HG03039 (cell line): ENCODE data around the gene TPGS1.

Experiments
- ATAC-seq: cut with Tn5 transposase; IDR thresholded peaks from one replicate; pipeline ENCODE4 v1.9.1; 2021; ENCODE audit warnings: mild to moderate bottlenecking, moderate library complexity; ENCODE audit not compliant: unreplicated experiment

The TPGS1 gene, protein sequence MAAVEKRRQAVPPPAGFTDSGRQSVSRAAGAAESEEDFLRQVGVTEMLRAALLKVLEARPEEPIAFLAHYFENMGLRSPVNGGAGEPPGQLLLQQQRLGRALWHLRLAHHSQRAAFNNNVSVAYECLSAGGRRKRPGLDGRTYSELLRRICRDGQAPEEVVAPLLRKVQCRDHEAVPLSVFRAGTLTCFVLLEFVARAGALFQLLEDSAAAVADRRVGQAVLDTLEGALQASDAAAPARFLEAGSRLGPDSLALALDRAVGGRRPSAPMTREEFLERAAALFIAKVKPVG

DNA sequence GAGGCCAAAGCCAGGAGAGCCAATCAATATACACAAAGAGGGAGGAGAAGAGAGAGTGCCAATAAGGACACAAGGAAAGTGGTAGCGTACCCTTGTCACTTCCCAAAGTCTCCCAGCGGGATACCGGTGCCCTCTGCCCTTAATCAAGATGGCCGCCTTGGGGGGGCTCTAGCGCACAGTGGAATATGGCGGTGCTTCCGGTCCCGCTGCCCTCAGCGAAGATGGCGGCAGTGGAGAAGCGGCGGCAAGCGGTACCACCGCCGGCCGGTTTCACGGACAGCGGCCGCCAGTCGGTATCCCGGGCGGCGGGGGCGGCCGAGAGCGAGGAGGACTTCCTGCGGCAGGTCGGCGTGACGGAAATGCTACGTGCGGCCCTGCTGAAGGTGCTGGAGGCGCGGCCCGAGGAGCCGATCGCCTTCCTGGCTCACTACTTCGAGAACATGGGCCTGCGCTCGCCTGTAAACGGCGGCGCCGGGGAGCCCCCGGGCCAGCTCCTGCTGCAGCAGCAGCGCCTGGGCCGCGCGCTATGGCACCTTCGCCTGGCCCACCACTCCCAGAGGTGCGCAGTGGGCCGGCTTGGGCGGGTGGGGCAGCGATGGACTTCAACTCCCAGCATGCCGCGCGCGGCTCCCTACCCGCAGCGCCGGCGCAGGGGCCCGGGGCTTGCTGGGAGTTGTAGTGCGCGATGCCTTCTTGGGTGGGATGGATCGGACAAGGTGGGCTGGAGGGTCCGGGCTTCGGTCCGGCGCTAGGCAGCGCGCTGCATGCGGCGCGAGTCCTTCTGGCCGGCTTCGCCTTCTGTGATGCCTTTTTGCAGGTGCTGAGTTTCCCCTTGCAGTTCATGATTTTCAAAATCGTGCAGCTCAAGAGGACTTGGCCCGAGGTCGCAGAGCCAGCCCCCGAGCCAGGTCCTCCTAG, at the start of gene TPGS1:
Gene TPGS1 (plus strand): TSS at position 212 of the 918 bp plus-strand sequence. CDS start 10 bp downstream, at position 222.
- peak; percentile 45 for ATAC-seq

DNA sequence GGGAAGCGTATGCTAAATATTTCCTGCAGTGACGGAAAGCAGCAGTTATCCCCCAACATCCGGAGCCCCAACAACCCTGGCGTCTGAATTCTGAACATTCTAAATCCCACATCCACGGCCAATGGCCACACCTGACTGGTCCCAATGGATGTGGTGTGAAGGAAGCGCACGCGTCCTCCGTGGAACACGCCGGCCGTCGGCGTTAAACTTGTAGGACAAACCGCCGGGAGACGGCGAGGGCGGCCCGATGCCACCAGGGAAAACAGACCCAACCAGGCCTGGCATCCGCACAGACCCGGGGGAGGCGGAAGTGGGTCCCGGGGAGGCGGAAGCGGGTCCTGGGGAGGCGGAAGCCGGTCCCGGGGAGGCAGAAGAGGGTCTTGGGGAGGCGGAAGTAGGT, 49.7 kb upstream of the TPGS1 start:
- no peak for ATAC-seq

DNA sequence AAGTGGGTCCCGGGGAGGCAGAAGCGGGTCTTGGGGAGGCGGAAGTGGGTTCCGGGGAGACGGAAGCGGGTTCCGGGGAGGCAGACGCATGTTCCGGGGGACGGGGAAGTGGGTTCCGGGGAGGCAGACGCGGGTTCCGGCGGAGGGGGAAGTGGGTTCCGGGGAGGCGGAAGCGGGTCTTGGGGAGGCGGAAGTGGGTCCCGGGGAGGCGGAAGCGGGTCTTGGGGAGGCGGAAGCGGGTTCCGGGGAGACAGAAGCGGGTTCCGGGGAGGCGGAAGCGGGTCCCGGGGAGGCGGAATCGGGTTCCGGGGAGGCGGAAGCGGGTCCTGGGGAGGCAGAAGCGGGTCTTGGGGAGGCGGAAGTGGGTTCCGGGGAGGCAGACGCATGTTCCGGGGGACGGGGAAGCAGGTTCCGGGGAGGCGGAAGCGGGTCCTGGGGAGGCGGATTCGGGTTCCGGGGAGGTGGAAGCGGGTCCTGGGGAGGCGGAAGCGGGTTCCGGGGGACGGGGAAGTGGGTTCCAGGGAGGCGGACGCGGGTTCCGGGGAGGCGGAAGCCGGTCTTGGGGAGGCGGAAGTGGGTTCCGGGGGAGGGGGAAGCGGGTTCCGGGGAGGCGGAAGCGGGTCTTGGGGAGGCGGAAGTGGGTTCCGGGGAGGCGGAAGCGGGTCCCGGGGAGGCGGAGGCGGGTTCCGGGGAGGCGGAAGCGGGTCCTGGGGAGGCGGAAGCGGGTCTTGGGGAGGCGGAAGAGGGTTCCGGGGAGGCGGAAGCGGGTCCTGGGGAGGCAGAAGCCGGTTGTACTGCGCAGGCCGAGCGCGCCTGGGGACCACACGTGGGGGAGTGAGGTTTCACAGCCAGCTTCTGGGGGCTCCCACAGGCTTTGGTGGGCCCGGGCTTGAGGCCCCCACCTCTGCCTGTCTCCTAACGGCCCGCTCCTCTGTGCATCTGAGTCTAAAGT, 48.9 kb upstream of the TPGS1 start:
- ATAC-seq = no peak

DNA sequence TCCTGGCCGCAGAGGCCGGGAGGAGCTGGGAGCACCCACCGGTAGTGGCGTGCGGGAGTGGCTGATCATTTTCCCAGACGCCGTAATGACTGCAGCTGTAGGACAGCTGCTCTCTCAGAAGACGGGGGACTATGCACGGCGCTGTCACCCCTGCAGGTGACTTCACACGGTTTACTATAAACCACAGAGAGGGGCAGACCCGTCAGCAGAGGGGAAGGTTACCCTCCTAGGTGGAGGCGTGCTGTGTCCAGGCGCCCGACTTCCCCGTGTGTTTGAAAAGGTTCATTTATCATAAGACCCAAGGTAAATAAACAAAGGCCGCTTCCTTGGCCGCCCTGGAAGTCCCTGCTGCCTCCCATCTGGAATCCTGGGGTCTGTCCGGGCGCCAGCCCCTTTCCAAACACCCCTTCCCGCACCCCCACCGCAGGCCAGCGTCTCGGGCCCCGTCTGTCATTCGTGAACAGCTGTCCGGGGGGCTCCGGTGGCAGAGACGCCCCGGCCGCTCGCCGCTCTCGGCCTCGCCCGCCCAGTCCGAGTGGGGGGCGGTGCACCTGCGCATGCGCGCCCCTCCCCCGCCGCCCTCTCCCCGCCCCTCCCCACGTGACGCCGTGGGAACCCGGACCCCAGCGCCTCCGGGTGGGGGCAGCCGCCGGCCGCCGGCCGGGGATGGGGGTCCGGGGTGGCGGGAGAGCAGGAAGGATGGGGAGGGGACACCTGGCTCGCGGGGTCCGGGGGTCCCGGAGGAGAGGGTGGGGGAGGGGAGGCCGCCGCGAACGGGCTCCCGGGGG, 47.4 kb upstream of the TPGS1 start:
- no peak for ATAC-seq

DNA sequence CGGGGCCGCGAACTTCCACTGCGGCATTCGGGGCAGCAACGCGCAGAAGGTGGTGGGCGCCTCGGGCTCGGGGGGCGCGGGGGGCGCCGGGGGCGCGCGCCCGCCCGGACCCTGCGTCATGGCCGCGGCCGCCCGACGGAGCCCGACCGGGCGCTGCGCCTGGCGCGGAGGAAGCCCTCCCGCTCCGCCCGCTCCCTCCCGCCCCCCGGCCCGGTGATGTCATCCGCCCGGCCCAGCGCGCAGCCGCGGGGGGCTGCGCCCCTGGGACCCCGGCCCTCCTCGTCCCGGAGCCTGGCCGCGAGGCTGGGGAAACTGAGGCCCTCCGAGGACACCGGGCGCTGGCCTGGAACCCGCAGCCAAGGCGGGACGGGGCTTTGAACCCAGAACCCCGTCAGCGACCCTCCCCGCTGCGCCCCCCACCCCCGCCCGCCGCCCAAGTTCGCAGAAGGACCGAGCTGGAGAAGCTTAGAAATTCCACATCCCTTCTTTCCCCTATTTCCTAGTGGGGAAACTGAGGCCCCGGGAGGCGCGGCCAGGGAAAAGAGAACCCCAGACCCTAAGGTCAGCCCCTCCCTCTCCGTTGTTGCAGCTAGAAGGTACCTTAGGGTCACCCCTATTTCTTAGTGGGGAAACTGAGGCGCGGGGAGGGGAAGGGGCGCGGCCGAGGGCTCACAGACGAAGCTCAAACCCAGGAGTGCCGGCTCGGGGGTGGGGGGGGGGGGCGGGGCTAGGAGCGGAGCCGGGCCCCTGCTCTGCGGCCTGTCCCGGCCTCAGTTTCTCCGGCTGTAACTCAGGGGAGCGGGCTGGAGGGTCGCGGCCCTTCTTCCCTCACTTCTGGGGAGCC, 46.2 kb upstream of the TPGS1 start, which contains the start of gene SHC2:
Gene SHC2 (minus strand): TSS at position 157 of the 844 bp plus-strand sequence. CDS start 37 bp downstream, at position 120.
- ATAC-seq = no peak

DNA sequence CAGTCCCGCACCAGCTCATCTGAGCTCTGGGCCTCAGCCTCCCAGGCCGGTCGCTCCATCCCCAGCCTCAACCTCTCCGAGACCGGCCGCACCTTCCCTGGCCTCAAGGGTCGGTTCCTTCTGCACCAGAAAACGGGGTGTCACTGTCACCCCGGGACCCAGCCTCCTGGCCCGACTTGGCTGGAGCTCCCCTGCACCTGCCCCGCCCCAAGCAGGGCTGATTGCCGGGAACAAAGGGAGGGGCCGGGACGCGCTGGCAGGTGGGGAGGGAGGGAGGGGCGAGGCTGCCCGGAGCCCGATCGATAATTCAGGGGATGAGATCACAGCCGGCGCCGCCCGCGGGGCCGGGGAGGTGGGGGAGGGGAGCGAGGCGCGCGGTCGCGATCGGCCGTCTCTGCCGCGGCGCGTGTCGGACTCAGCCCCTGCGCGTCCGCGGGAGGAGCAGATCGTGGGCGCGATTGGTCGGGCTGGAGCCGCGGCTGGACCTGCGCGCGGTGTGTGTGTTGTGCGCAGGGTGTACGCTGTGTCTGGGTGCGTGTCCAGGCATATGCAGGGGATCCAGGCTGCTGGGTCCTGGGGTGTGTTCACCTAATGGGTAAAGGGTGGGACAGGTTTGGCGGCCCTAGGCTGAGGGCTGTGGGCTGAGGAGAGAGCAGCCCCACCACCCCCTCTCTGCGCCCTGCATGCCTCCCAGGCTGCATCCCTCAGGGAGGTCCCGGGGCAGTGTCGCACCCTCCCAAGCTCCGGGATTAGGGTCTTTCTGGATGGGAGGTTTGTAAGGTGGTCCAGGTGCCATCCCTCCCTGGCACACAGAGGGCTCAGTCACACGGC, 45.4 kb upstream of the TPGS1 start:
- ATAC-seq = no peak

DNA sequence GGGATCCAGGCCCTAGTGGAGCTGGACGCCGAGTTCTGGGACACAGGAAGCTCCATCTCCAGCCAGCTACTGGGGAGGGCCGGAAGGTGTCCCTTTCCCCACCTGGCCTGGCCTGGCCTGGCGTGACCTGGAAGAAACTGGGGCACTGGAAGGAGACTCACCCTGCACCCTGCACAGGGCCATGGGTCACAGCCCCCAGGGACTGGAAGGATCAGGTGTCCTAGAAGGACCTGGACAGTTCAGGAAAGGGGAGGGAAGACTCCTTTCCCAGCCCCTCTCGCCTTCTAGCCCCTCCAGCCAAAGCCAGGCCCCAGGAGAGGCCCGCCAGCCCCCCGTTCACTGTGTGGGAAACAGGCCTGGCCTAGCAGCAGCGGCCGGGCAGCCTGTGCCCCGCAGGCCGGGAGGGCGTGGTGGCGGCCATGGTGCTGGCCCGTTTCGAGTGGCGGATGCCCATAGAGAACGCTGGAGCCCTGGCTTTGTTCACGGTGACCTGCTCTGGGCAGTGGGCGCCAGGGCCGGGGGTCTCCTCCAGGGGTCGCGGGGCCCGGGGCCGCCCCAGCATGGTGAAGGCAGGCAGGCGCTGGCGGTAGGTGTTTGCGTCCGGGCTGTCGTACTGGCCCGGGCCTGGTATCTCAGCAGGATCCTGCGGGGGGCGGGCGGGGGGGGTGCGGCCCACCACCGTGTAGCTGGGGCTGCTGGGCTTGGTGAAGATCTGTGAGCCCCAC, 43.7 kb upstream of the TPGS1 start:
- no peak for ATAC-seq

DNA sequence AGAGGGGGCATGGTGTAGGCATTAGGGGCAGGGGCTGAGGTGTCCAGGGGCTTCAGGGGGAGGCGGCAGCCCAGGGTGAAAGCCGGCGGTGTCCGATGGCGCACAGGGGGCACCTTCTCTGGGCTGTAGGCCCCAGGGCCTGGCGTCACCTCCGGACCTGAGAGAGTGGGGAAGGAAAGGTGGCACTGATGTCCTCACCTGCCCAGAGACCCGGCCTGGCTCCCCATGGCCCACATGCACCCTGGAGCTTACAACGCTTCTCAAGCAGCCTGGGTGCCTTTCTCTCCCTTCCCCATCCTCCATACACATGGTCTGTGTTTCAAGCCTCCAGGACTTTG, 43.1 kb upstream of the TPGS1 start:
- ATAC-seq = no peak

DNA sequence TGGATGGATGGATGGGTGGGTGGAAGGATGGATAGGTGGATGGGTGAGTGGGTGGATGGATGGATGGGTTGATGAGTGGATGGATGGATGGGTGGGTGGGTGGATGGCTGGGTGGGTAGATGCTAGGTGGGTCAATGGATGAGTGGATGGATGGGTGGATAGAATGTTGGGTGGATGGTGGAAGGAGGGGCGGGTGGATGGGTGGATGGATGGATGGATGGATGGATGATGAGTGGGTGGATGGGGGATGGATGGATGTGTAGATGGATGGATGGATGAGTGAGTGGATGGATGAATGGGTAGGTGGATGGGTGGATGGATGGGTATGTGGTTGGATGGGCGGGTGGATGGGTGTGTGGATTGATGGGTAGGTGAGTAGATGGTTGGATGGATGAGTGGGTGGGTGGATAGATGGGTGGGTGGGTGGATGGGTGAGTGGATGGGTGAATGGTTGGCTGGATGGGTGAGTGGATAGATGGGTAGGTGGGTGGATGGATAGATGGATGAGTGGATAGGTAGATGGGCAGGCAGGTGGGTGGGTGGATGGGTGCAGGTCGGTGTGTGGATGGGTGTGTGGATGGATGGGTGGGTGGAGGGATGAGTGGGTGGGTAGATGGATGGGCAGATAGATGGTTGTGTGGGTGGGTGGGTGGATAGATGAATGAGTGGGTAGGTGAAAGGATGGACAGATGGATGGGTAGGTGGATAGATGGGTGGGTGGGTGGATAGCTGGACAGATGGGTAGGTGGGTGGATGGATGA, 42.1 kb upstream of the TPGS1 start:
- ATAC-seq = no peak

DNA sequence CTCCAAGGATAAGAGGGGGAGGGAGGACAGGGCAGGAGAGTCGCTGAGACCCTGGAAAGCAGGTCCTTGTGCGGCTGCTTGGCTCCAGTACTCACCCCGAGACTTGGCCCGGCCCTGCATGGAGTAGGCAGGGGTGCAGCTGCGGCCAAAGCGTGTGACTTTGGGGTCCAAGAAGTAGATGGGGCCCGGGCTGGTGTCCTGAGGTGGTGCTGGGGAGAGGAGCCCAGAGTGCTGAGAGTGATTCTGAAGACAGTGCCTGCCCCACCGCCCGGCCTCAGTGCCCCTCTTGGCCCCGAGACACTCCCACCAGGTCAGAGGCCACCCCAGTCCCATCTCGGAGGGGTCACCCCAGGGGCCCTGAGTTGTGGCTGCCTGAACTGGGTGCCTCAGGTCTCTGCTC, 39.7 kb upstream of the TPGS1 start:
- ATAC-seq = no peak

DNA sequence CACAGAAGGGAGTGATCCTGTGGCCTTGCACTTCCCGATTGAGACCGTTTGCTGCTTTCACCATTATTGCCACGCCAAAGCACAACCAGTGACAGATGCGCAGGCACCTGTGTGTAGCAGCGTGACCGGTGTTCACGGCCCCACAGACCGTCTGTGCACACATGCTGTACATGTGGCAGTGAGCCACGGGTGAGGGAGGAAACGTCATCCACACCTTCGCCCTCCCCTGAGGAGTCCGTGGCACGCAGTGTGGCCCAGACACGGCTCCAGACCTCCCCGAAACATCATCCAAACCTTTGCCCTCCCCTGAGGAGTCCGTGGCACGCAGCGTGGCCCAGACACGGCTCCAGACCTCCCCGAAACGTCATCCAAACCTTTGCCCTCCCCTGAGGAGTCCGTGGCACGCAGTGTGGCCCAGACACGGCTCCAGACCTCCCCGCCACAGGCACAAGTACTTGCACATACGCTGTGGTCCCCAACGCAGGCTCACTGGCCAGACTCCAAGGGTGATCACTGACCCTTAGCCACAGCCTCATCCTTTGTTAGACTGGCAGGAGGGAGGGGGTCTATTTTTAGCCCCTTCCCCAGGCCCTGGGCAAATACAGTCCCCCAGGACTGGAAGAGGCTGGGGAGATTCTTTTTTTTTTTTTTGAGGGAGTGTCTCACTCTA, 38.6 kb upstream of the TPGS1 start:
- no peak for ATAC-seq

DNA sequence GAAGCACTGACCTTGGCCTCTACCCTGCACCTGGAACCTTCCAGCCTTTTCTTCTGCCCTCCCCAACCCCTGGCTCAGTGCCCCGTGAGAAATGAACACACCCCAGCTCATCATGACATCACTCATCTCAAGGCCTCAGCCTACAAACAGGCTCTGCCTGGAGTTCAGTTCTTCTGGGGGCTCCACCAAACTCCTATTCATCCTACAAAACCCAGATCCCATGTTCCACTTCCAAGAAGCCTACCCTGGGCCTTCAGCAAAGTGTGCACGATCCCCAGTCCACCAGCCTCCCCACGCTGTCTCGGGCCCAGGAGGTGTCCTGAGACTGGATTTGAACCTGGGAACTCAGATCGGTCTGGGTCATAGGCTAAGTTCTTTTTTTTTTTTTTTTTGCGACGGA, 37.5 kb upstream of the TPGS1 start:
- ATAC-seq = no peak

DNA sequence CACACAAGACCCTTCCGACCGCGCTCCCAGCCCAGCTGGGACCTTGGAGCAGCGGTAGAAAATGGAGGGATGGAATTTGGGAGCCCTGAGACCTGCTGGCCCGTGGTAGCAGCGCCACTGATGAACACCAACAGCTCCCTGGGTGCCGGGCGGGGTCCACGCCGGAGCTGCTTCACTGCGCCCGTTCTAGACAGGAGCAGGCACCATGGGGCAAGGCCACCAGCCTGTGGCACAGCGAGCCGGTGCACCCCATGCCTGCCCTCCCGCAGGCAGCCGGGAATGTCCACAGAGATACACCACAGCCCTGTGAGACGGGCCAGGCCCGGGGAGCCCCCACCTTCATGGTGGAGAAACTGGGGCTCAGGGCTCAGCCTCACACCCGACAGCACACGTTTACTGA, 36.6 kb upstream of the TPGS1 start:
- ATAC-seq = no peak

DNA sequence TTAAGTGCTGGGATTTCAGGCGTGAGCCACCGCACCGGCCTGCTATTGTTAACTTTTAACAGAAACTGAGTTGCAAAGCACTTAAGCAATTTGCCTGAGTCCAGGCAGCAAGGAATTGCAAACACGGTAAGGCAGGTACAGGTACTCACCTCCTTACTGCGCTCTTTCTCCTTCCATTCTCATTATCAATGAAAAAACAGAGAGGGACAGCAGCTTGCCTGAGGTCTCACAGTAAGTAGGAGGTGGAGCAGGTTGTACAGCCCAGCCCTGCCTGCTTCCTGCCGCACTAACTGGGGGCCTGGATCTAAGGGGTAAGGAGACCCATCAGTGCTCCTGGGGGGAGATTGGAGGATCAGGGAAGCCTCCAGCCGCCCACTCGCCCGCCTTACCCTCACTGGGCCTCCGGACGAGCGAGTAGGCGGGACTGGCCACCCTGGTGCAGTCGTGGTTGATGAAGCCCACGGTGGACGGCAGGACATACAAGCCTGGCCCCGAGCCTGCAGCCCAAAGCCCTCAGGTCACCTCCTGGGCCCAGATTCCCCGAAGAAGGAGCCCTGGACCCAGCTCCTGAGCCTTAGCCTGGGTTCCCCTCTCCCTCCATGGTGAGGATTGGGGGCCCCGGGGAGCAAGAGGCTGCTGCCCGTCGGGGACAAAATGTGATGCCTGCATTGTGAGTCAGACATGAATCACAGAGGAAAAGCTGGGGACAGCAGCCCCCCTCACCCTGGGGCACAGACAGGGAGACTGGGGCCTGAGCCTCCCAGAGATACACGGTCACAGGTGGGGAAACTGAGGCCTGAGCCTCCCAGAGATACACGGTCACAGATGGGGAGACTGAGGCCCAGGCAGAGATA, 35.1 kb upstream of the TPGS1 start:
- ATAC-seq = no peak
